ENCODE data around the gene UPF2. TPM values are rescaled to one million over a fixed set of nuclear protein-coding genes. Genes with fewer than 3 reads are reported as not detected.
A peak's percentile ranks its signal among the peaks of the same experiment; 100 is the strongest.

Gene UPF2
- total and polyA plus RNA-seq, 2 of the 13 experiments (the other 11 are each of a cell fraction or from before 2014, with no cell fraction given): 6.2 to 14.5 TPM

GRCh38 chr10:11881477-11882417 lies 160.9 kb downstream of the UPF2 start (continued):
- TF ChIP-seq, protein P1, sequence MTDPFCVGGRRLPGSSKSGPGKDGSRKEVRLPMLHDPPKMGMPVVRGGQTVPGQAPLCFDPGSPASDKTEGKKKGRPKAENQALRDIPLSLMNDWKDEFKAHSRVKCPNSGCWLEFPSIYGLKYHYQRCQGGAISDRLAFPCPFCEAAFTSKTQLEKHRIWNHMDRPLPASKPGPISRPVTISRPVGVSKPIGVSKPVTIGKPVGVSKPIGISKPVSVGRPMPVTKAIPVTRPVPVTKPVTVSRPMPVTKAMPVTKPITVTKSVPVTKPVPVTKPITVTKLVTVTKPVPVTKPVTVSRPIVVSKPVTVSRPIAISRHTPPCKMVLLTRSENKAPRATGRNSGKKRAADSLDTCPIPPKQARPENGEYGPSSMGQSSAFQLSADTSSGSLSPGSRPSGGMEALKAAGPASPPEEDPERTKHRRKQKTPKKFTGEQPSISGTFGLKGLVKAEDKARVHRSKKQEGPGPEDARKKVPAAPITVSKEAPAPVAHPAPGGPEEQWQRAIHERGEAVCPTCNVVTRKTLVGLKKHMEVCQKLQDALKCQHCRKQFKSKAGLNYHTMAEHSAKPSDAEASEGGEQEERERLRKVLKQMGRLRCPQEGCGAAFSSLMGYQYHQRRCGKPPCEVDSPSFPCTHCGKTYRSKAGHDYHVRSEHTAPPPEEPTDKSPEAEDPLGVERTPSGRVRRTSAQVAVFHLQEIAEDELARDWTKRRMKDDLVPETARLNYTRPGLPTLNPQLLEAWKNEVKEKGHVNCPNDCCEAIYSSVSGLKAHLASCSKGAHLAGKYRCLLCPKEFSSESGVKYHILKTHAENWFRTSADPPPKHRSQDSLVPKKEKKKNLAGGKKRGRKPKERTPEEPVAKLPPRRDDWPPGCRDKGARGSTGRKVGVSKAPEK (CRISPR knock-in tag; IDR thresholded peaks at IDR 0.05; ENCODE audit: borderline replicate concordance): no peak
- TF ChIP-seq PITX1 (CRISPR knock-in tag; IDR thresholded peaks at IDR 0.05) (no peak), ATF1 (CRISPR knock-in tag; IDR thresholded peaks at IDR 0.05) (no peak), MYC (CRISPR knock-in tag; IDR thresholded peaks at IDR 0.05; ENCODE audit: borderline replicate concordance) (peak; percentile 87; the same call in 1 of the 2 replicates), IKZF1 (IDR thresholded peaks at IDR 0.05) (no peak), NR1H2 (CRISPR knock-in tag; IDR thresholded peaks at IDR 0.05; ENCODE audit: borderline replicate concordance, low read depth) (no peak), PRDM4 (CRISPR knock-in tag; IDR thresholded peaks at IDR 0.05; ENCODE audit: borderline replicate concordance) (no peak), NFE2L2 (IDR thresholded peaks at IDR 0.05; ENCODE audit: low read length) (no peak), ZNF501 (CRISPR knock-in tag; IDR thresholded peaks at IDR 0.05) (peak; percentile 72; the same call in 1 of the 2 replicates), PLSCR1 (CRISPR knock-in tag; IDR thresholded peaks at IDR 0.05; ENCODE audit: borderline replicate concordance) (no peak), ZBTB25 (CRISPR knock-in tag; IDR thresholded peaks at IDR 0.05) (no peak), SRF (IDR thresholded peaks at IDR 0.05; ENCODE audit: low read depth, low read length) (no peak), MAX (IDR thresholded peaks at IDR 0.05) (peak; percentile 92), ZNF703 (CRISPR knock-in tag; IDR thresholded peaks at IDR 0.05; ENCODE audit: borderline replicate concordance) (no peak), SRSF1 (optimal IDR thresholded peaks at IDR 0.05; ENCODE audit: low read depth, low read length) (no peak), ZNF552 (CRISPR knock-in tag; IDR thresholded peaks at IDR 0.05; ENCODE audit: borderline replicate concordance) (peak; percentile 88)
- TF ChIP-seq, protein P2, sequence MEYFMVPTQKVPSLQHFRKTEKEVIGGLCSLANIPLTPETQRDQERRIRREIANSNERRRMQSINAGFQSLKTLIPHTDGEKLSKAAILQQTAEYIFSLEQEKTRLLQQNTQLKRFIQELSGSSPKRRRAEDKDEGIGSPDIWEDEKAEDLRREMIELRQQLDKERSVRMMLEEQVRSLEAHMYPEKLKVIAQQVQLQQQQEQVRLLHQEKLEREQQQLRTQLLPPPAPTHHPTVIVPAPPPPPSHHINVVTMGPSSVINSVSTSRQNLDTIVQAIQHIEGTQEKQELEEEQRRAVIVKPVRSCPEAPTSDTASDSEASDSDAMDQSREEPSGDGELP (IDR thresholded peaks at IDR 0.05; ENCODE audit: borderline replicate concordance, low read depth): peak; percentile 25; the same call in 1 of the 2 replicates
- TF ChIP-seq, protein P3, sequence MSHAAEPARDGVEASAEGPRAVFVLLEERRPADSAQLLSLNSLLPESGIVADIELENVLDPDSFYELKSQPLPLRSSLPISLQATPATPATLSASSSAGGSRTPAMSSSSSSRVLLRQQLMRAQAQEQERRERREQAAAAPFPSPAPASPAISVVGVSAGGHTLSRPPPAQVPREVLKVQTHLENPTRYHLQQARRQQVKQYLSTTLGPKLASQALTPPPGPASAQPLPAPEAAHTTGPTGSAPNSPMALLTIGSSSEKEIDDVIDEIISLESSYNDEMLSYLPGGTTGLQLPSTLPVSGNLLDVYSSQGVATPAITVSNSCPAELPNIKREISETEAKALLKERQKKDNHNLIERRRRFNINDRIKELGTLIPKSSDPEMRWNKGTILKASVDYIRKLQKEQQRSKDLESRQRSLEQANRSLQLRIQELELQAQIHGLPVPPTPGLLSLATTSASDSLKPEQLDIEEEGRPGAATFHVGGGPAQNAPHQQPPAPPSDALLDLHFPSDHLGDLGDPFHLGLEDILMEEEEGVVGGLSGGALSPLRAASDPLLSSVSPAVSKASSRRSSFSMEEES (CRISPR knock-in tag; IDR thresholded peaks at IDR 0.05): 0 out of 2 replicates have a peak, but pooled peaks have one; percentile 69
